Peyer's patch (tissue), 4 donors: ENCODE measurements around the gene SRPK2. TPM values are rescaled to one million over a fixed set of nuclear protein-coding genes. Genes with fewer than 3 reads are reported as not detected.
"Not testable (repeated sequence)": the region's sequence is repeated elsewhere in the genome, so short reads cannot be mapped to it uniquely, and the experiment has no call there.

Experiments used
- DNase-seq, 3 donors: peaks; one replicate each; pipeline ENCODE4 v3.0.0-alpha.2; 2017 to 2019
- H3K27ac ChIP-seq, 4 donors: fragments of 200-600 bp; sonication (generic); one replicate each; pipeline ENCODE4 v1.5.1; 2016 to 2019
- H3K27me3 ChIP-seq, 2 donors: fragments of 200-600 bp; sonication (generic); one replicate each; pipeline ENCODE4 v1.5.1; 2019
- H3K36me3 ChIP-seq, 3 donors: fragments of 200-600 bp; sonication (generic); one replicate each; pipeline ENCODE4 v1.5.1; 2016 to 2019
- H3K4me1 ChIP-seq, 4 donors: fragments of 200-600 bp; sonication (generic); one replicate each; pipeline ENCODE4 v1.5.1; 2016 to 2019
- H3K4me3 ChIP-seq, 4 donors: fragments of 200-600 bp; sonication (generic); 1 replicate in 3 of 4; 2 replicates in 1 of 4; pipeline ENCODE4 v1.5.1; 2016 to 2019; ENCODE audit warnings: mild to moderate bottlenecking in 1 of 4
- H3K9me3 ChIP-seq, 4 donors: fragments of 200-600 bp; sonication (generic); one replicate each; pipeline ENCODE4 v1.5.1; 2016 to 2019; ENCODE audit warnings: mild to moderate bottlenecking in 1 of 4
- POLR2A ChIP-seq, 2 donors: fragments of 450-650 bp; IDR thresholded peaks; one replicate each; pipeline ENCODE4 v1.5.1; 2017; ENCODE audit warnings: antibody characterized with exemption in 2 of 2, mild to moderate bottlenecking in 2 of 2, moderate library complexity in 2 of 2
- total RNA-seq, 4 donors: library from RNA; depleted of rRNA; stranded (reverse); fragments of >200 nt; gene quantifications; one replicate each; pipeline ENCODE4 v1.1.0, GENCODE V29; 2016
- TF ChIP-seq, protein P1 (sequence below), 6 experiments: fragments of 450-650 bp in 4 of 6; fragments of 200-600 bp in 2 of 6; sonication (generic) in 1 of 6; IDR thresholded peaks; one replicate each; pipeline ENCODE4 v1.5.1; 2017 to 2019; ENCODE audit warnings: antibody characterized with exemption in 6 of 6, mild to moderate bottlenecking in 3 of 6, moderate library complexity in 1 of 6

The SRPK2 gene
- total RNA-seq, 4 donors from 2014 or later, result 25.7 to 96.6 (median 33.6) TPM

DNA sequence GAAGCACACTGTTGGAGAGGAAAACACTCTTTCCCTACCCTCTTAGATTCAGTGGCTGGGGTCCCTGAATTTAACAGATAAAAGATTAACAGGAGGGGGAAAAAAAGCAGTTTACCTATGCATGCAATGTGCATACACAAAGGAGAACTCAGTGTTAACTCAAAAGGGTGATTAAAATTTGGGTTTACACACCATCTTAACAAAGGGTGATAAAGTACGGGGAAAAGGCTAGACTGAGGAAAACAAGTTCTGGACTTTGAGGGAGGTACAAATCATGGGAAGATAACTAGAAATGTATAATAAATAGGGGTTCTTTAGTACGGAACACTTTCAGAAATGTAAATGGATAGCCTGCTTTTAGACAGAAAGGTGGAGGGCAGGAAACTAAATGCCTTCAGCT lies 83.1 kb downstream of the SRPK2 start:
- DNase-seq, result no peak
- Histone ChIP-seq H3K36me3 (no peaks in the 10 kb centered on the region), H3K27ac (no peak overlapping the region), H3K27me3 (no peaks in the 10 kb centered on the region), H3K9me3 (peaks cover 0 to 5% (median 0%) of the 10 kb centered on the region in 4 donors), H3K4me1 (peaks cover 0 to 5% (median 0%) of the 10 kb centered on the region in 4 donors), H3K4me3 (no peak overlapping the region)
- TF ChIP-seq, protein P1, sequence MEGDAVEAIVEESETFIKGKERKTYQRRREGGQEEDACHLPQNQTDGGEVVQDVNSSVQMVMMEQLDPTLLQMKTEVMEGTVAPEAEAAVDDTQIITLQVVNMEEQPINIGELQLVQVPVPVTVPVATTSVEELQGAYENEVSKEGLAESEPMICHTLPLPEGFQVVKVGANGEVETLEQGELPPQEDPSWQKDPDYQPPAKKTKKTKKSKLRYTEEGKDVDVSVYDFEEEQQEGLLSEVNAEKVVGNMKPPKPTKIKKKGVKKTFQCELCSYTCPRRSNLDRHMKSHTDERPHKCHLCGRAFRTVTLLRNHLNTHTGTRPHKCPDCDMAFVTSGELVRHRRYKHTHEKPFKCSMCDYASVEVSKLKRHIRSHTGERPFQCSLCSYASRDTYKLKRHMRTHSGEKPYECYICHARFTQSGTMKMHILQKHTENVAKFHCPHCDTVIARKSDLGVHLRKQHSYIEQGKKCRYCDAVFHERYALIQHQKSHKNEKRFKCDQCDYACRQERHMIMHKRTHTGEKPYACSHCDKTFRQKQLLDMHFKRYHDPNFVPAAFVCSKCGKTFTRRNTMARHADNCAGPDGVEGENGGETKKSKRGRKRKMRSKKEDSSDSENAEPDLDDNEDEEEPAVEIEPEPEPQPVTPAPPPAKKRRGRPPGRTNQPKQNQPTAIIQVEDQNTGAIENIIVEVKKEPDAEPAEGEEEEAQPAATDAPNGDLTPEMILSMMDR (IDR thresholded peaks at IDR 0.05), result no peak
- TF ChIP-seq POLR2A (IDR thresholded peaks at IDR 0.05), result no peak

DNA sequence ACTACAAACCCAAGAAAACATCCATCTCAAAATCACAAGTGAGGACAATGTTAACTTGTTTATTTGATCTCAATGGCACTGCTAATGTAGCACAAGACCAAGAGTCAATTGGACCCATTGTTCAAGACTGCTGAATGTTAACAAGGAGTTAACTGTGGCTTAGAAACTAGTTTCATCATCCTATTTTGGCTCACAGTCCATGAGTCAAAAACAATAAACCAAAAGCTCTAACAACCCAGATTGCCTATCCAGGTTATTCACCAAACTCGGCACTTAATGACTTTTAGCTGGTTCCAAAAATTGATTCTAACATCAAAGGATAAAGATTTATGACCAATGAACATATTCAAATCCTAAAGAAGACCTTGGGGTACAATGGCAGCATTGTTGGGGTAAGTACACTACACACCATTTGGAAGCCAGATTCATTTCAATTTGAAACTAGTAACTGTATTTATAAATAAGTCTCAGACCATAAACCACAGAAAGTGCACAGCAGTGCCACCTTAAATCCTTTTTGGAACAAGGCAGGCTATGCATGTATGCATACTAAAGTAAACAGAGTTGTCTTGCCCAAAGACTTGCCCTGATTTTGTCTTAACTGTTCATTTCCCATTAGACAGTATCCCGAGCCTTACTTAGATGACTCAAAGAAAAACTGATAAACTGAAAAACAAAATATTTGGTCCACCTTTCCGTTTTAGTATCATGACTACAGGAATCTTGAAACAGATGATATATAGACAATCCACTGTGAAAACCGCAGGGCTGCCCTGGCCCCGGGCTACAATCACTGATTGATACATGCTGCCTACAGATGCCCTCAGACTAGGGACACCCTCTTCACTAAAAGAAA lies 84.5 kb downstream of the SRPK2 start:
- no peak for DNase-seq
- H3K4me1 ChIP-seq, result peaks cover 0 to 5% (median 0%) of the 10 kb centered on the region in 4 donors
- no peak overlapping the region for H3K4me3 ChIP-seq
- H3K27ac ChIP-seq, result no peak overlapping the region
- peaks cover 0 to 5% (median 0%) of the 10 kb centered on the region in 4 donors for H3K9me3 ChIP-seq
- TF ChIP-seq, protein P1 (IDR thresholded peaks at IDR 0.05), result no peak
- no peak for TF ChIP-seq POLR2A (IDR thresholded peaks at IDR 0.05)
- H3K27me3 ChIP-seq, result no peaks in the 10 kb centered on the region
- no peaks in the 10 kb centered on the region for H3K36me3 ChIP-seq

DNA sequence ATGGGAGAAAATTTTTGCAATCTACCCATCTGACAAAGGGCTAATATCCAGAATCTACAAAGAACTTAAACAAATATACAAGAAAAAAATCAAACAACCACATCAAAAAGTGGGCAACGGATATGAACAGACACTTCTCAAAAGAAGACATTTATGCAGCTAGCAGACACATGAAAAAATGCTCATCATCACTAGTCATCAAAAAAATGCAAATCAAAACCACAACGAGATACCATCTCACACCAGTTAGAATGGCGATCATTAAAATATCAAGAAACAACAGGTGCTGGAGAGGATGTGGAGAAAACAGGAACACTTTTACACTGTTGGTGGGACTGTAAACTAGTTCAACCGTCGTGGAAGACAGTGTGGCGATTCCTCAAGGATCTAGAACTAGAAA lies 88.1 kb downstream of the SRPK2 start:
- DNase-seq, H3K36me3 ChIP-seq, H3K27ac ChIP-seq, H3K27me3 ChIP-seq, H3K9me3 ChIP-seq, H3K4me3 ChIP-seq, H3K4me1 ChIP-seq: not testable (repeated sequence)

- DNase-seq, result no peak
- Histone ChIP-seq H3K27ac (no peak overlapping the region), H3K4me1 (no peaks in the 10 kb centered on the region), H3K27me3 (no peaks in the 10 kb centered on the region), H3K4me3 (no peak overlapping the region), H3K9me3 (no peaks in the 10 kb centered on the region), H3K36me3 (no peaks in the 10 kb centered on the region)
- TF ChIP-seq POLR2A (IDR thresholded peaks at IDR 0.05), result no peak
- TF ChIP-seq, protein P1 (IDR thresholded peaks at IDR 0.05), result no peak
Observed at GRCh38 chr7:105298439-105298894, 90.3 kb downstream of the SRPK2 start.

GRCh38 chr7:105297985-105298384 lies 90.7 kb downstream of the SRPK2 start:
- H3K9me3 ChIP-seq, result no peaks in the 10 kb centered on the region
- H3K36me3 ChIP-seq, result no peaks in the 10 kb centered on the region
- TF ChIP-seq POLR2A (IDR thresholded peaks at IDR 0.05), result no peak
- TF ChIP-seq, protein P1 (IDR thresholded peaks at IDR 0.05), result no peak
- H3K27me3 ChIP-seq, result no peaks in the 10 kb centered on the region
- no peaks in the 10 kb centered on the region for H3K4me1 ChIP-seq
- H3K27ac ChIP-seq, result no peak overlapping the region
- DNase-seq, result no peak
- no peak overlapping the region for H3K4me3 ChIP-seq

DNA sequence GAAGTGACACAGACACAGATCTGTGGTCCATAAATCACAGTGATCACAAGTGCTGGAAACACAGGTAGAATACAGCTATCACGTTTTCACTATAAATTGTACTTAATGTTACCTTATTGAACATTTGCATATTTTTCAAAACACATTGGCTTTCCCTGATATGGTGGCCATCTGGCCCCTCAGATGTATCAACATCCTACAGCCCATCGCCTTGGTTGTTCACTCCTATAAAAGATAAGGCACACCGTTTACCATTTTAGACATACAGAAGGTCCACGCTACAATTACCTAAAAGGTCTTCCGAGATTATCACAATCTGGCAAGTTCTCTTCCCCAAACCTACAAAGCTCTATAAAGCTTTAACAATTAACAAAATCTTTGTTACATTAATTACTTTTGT lies 91.4 kb downstream of the SRPK2 start:
- no peak overlapping the region for H3K27ac ChIP-seq
- H3K9me3 ChIP-seq, result no peaks in the 10 kb centered on the region
- H3K4me3 ChIP-seq, result no peak overlapping the region
- no peaks in the 10 kb centered on the region for H3K36me3 ChIP-seq
- H3K4me1 ChIP-seq, result no peaks in the 10 kb centered on the region
- H3K27me3 ChIP-seq, result no peaks in the 10 kb centered on the region
- TF ChIP-seq POLR2A (IDR thresholded peaks at IDR 0.05), result no peak
- TF ChIP-seq, protein P1 (IDR thresholded peaks at IDR 0.05), result no peak
- no peak for DNase-seq
